Smooth muscle cell (in vitro differentiated cells): Measurements from ENCODE around the gene MRPL17. TPM values are rescaled to one million over a fixed set of nuclear protein-coding genes. Genes with fewer than 3 reads are reported as not detected.

ENCODE experiments used
- DNase-seq: peaks from one replicate; lab custom pipeline; 2025; ENCODE audit not compliant: unreplicated experiment; lab: John Stamatoyannopoulos, UW
- H2AFZ ChIP-seq: fragments of 200-600 bp; sonication (generic); 2 replicates; pipeline ENCODE4 v1.6.0; 2016; ENCODE audit warnings: antibody characterized with exemption, low read depth, mild to moderate bottlenecking
- H3F3A ChIP-seq: fragments of 200-600 bp; sonication (generic); 2 replicates; pipeline ENCODE4 v1.6.0; 2017; ENCODE audit warnings: antibody characterized with exemption, low read depth
- H3K27ac ChIP-seq: fragments of 200-600 bp; sonication (generic); 2 replicates; pipeline ENCODE4 v1.5.1; 2016; ENCODE audit warnings: low read depth, mild to moderate bottlenecking
- H3K27me3 ChIP-seq: fragments of 200-600 bp; sonication (generic); 2 replicates; pipeline ENCODE4 v1.6.1; 2016; ENCODE audit warnings: low read depth, mild to moderate bottlenecking
- H3K36me3 ChIP-seq: fragments of 200-600 bp; sonication (generic); 2 replicates; pipeline ENCODE4 v1.5.1; 2016; ENCODE audit warnings: low read depth
- H3K4me1 ChIP-seq: fragments of 200-600 bp; sonication (generic); 2 replicates; pipeline ENCODE4 v1.5.1; 2016; ENCODE audit warnings: low read depth
- H3K4me2 ChIP-seq: fragments of 200-600 bp; sonication (generic); 2 replicates; pipeline ENCODE4 v1.6.0; 2016; ENCODE audit warnings: mild to moderate bottlenecking
- H3K4me3 ChIP-seq: fragments of 200-600 bp; sonication (generic); 2 replicates; pipeline ENCODE4 v1.5.1; 2016; ENCODE audit warnings: mild to moderate bottlenecking
- H3K79me2 ChIP-seq: fragments of 200-600 bp; sonication (generic); 2 replicates; pipeline ENCODE4 v1.6.0; 2016; ENCODE audit warnings: low read depth, mild to moderate bottlenecking
- H3K9ac ChIP-seq: fragments of 200-600 bp; sonication (generic); 2 replicates; pipeline ENCODE4 v1.6.0; 2016; ENCODE audit warnings: low read depth
- H3K9me3 ChIP-seq: fragments of 200-600 bp; sonication (generic); replicated peaks from 2 replicates; pipeline ENCODE4 v1.5.1; 2016; ENCODE audit warnings: low read depth
- H4K20me1 ChIP-seq: fragments of 200-600 bp; sonication (generic); 2 replicates; pipeline ENCODE4 v1.6.0; 2016; ENCODE audit warnings: low read depth
- WGBS: methylation state at CpG from one replicate; pipeline ENCODE4 v1.1.7; 2016; ENCODE audit warnings: low lambda C conversion rate; 5-methylcytosine and 5-hydroxymethylcytosine counted together
- polyA plus RNA-seq: library from polyadenylated mRNA; unstranded; fragments of >200 nt; fragmentation: Nextera tagmentation; extraction: Ambion mirVana; gene quantifications from 2 replicates; pipeline ENCODE4 v1.2.1, GENCODE V29; 2016
- total RNA-seq: library from RNA; depleted of rRNA; stranded (reverse); fragments of >200 nt; gene quantifications from 2 replicates; pipeline ENCODE4 v1.2.3, GENCODE V29; 2014
- TF ChIP-seq, protein P1 (sequence below): fragments of 200-600 bp; sonication (generic); IDR thresholded peaks from 2 replicates; pipeline ENCODE4 v1.5.1; 2017; ENCODE audit warnings: borderline replicate concordance, mild to moderate bottlenecking, antibody characterized with exemption; ENCODE audit not compliant: insufficient read depth, poor library complexity, severe bottlenecking

The MRPL17 gene
- total and polyA plus RNA-seq, 2 experiments from 2014 or later = 77.4 to 132 TPM

DNA sequence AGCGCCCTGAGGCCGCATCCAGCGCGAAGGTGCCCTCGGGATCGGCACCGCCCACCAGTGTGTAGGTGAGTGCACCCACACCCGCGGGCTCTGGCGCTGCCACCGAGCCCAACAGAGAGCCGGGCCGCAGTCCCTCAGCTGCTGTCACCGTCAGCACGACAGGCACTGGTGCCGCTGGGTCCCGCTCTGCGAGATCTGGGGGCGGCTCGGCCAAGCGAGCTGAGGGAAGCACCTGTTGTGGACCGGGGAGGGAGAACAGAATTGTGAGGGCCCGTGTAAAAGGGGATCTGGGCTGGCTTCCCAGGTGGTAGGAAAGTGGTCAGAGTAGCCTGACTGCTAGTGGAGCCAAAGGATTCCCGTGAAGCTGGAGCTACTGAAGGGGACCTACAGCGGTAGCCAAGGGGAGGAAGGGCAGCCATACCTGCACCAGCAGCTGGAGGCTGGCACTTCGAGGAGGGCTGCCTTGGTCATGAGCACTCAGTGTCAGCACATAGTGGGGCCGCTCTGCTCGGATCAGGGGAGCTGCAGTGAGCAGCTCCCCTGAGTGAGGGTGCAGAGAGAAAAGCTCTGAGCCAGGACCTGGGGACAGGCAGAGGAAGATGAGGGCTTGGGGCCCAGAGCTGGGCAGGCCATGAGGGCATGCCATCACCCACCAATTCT, 52.4 kb downstream of the MRPL17 start:
- Histone ChIP-seq H3K36me3 (no peaks in the 10 kb centered on the region), H3K4me3 (no peak overlapping the region), H3K27ac (no peak overlapping the region), H4K20me1 (peaks cover 15% of the 10 kb centered on the region), H3K4me1 (no peaks in the 10 kb centered on the region), H3F3A (no peaks in the 10 kb centered on the region), H3K9me3 (no peaks in the 10 kb centered on the region), H3K27me3 (no peaks in the 10 kb centered on the region), H3K4me2 (peak overlapping the region; percentile 59), H3K79me2 (no peaks in the 10 kb centered on the region), H3K9ac (no peak overlapping the region), H2AFZ (no peak overlapping the region)
- TF ChIP-seq, protein P1, sequence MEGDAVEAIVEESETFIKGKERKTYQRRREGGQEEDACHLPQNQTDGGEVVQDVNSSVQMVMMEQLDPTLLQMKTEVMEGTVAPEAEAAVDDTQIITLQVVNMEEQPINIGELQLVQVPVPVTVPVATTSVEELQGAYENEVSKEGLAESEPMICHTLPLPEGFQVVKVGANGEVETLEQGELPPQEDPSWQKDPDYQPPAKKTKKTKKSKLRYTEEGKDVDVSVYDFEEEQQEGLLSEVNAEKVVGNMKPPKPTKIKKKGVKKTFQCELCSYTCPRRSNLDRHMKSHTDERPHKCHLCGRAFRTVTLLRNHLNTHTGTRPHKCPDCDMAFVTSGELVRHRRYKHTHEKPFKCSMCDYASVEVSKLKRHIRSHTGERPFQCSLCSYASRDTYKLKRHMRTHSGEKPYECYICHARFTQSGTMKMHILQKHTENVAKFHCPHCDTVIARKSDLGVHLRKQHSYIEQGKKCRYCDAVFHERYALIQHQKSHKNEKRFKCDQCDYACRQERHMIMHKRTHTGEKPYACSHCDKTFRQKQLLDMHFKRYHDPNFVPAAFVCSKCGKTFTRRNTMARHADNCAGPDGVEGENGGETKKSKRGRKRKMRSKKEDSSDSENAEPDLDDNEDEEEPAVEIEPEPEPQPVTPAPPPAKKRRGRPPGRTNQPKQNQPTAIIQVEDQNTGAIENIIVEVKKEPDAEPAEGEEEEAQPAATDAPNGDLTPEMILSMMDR = no peak
- WGBS = 59% methylated on average over 28 of the region's 28 CpGs
- no peak for DNase-seq

Other genes with a start within 250 kb of the MRPL17 start
- 0.40 and 3.5 TPM in 2 replicates for gene HPX, start 242.4 kb downstream of the MRPL17 start, total RNA-seq
- 1.1 and 2.6 TPM in 2 replicates for gene HPX, start 242.4 kb downstream of the MRPL17 start, polyA plus RNA-seq
- gene TRIM3, start 209.4 kb downstream of the MRPL17 start, total RNA-seq = 14.0 and 14.9 TPM in 2 replicates
- 25.5 and 36.0 TPM in 2 replicates for gene TRIM3, start 209.4 kb downstream of the MRPL17 start, polyA plus RNA-seq
- 61.6 and 61.9 TPM in 2 replicates for gene ARFIP2, start 202.0 kb downstream of the MRPL17 start, total RNA-seq
- gene ARFIP2, start 202.0 kb downstream of the MRPL17 start, polyA plus RNA-seq = 84.0 and 88.6 TPM in 2 replicates
- 37.0 and 46.7 TPM in 2 replicates for gene TIMM10B, start 201.8 kb downstream of the MRPL17 start, total RNA-seq
- 29.1 and 43.6 TPM in 2 replicates for gene TIMM10B, start 201.8 kb downstream of the MRPL17 start, polyA plus RNA-seq
- 9.1 and 13.3 TPM in 2 replicates for gene DNHD1, start 186.1 kb downstream of the MRPL17 start, total RNA-seq
- 5.5 and 5.9 TPM in 2 replicates for gene DNHD1, start 186.1 kb downstream of the MRPL17 start, polyA plus RNA-seq
- gene RRP8, start 79.7 kb downstream of the MRPL17 start, total RNA-seq = 10.2 and 13.5 TPM in 2 replicates
- gene RRP8, start 79.7 kb downstream of the MRPL17 start, polyA plus RNA-seq = 23.5 and 24.9 TPM in 2 replicates
- 138 and 166 TPM in 2 replicates for gene ILK, start 79.6 kb downstream of the MRPL17 start, total RNA-seq
- gene ILK, start 79.6 kb downstream of the MRPL17 start, polyA plus RNA-seq = 236 and 238 TPM in 2 replicates
- gene TAF10, start 71.1 kb downstream of the MRPL17 start, total RNA-seq = 67.9 and 83.3 TPM in 2 replicates
- gene TAF10, start 71.1 kb downstream of the MRPL17 start, polyA plus RNA-seq = 373 and 378 TPM in 2 replicates
- 21.6 and 37.3 TPM in 2 replicates for gene TPP1, start 63.9 kb downstream of the MRPL17 start, total RNA-seq
- 54.1 and 55.4 TPM in 2 replicates for gene TPP1, start 63.9 kb downstream of the MRPL17 start, polyA plus RNA-seq
- 25.1 and 34.2 TPM in 2 replicates for gene DCHS1, start 27.5 kb downstream of the MRPL17 start, total RNA-seq
- 21.0 and 24.5 TPM in 2 replicates for gene DCHS1, start 27.5 kb downstream of the MRPL17 start, polyA plus RNA-seq
- 0.13 and 0.72 TPM in 2 replicates for gene OR2AG2, start 88.6 kb upstream of the MRPL17 start, total RNA-seq
- gene OR2AG2, start 88.6 kb upstream of the MRPL17 start, polyA plus RNA-seq = 0.23 TPM in 1 of 2 replicates, not detected in the other
- gene OR2AG1, start 99.7 kb upstream of the MRPL17 start, total RNA-seq = not detected in 2 replicates
- gene OR2AG1, start 99.7 kb upstream of the MRPL17 start, polyA plus RNA-seq = not detected in 2 replicates
- gene OR6A2, start 116.3 kb upstream of the MRPL17 start, total RNA-seq = 0.18 and 0.40 TPM in 2 replicates
- gene OR6A2, start 116.3 kb upstream of the MRPL17 start, polyA plus RNA-seq = not detected in 2 replicates
- not detected in 2 replicates for gene OR10A5, start 162.3 kb upstream of the MRPL17 start, total RNA-seq
- gene OR10A5, start 162.3 kb upstream of the MRPL17 start, polyA plus RNA-seq = 0.17 TPM in 1 of 2 replicates, not detected in the other
- not detected in 2 replicates for gene OR10A2, start 179.7 kb upstream of the MRPL17 start, total RNA-seq
- 0.06 TPM in 1 of 2 replicates, not detected in the other for gene OR10A2, start 179.7 kb upstream of the MRPL17 start, polyA plus RNA-seq
- not detected in 2 replicates for gene OR10A4, start 193.3 kb upstream of the MRPL17 start, total RNA-seq
- not detected in 2 replicates for gene OR10A4, start 193.3 kb upstream of the MRPL17 start, polyA plus RNA-seq
- gene OR2D2, start 209.2 kb upstream of the MRPL17 start, total RNA-seq = 0.13 TPM in 1 of 2 replicates, not detected in the other
- not detected in 2 replicates for gene OR2D2, start 209.2 kb upstream of the MRPL17 start, polyA plus RNA-seq
- gene OR2D3, start 237.7 kb upstream of the MRPL17 start, total RNA-seq = not detected in 2 replicates
- not detected in 2 replicates for gene OR2D3, start 237.7 kb upstream of the MRPL17 start, polyA plus RNA-seq
- gene ZNF215, start 243.1 kb upstream of the MRPL17 start, total RNA-seq = 5.2 and 9.1 TPM in 2 replicates
- gene ZNF215, start 243.1 kb upstream of the MRPL17 start, polyA plus RNA-seq = 2.8 TPM in 2 replicates